ENCODE data around the gene ASGR2.

DNA sequence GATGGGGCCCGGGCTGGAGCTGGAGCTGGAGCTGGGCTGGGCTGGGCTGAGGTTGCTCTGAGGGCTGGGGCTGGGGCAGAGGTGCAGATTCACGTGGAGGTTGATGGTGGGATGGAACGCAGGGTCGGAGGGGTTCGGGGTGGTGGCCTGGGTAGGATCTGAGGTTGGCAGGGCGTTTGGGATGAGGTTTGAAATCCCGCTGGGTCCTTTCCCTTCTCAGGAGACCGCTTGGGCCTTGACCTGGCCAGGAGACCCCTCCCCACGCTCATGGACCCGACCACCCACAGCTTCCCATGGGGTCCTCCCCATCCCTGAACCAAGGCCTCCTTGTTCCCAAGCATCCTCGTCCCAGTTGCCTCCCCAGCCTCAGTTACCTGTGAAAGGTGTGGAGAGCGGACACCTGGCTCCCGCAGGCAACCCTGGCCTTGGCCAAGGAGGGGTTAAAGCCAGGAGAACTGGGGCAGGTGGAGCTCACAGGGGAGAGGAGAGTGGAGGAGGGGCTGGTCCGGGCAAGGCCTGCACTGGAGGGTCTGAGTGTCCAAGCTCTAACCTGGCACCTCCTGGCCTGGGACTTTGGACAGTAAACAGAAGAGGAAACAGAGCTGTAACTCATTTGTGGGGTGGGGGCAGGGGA, at the start of gene ASGR2:
- TF ChIP-seq YY1 (IDR thresholded peaks at IDR 0.05; ENCODE audit: low read depth) (no peak), EP300 (IDR thresholded peaks at IDR 0.05; ENCODE audit: borderline replicate concordance) (no peak), TEAD4 (IDR thresholded peaks at IDR 0.05) (no peak)
- TF ChIP-seq, protein P1, sequence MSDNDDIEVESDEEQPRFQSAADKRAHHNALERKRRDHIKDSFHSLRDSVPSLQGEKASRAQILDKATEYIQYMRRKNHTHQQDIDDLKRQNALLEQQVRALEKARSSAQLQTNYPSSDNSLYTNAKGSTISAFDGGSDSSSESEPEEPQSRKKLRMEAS (IDR thresholded peaks at IDR 0.05): no peak
